K562 (cell line): ENCODE measurements around the gene IGIP. TPM values are rescaled to one million over a fixed set of nuclear protein-coding genes. Genes with fewer than 3 reads are reported as not detected.

Experiments used
- ATAC-seq: fragments of 200-7000 bp; cut with Tn5 transposase; 3 replicates; pipeline ENCODE4 v1.9.1; 2020; ENCODE audit warnings: moderate library complexity
- BruUV-seq: library from RNA; stranded (reverse); fragments of 400-500 nt; replicated peaks from 2 replicates; lab custom pipeline; 2021; lab: Mats Ljungman, UMichigan
- CTCF ChIA-PET: fragments of 300-600 bp; formaldehyde crosslinking; extraction: SDS; loops from one replicate; lab custom pipeline; 2021; ENCODE audit warnings: low intra/inter-chr PET ratio; lab: Yijun Ruan, JAX
- POLR2A ChIA-PET: fragments of 300-600, 350-650 bp; sonication (Branson Sonifier 250); formaldehyde crosslinking; extraction: SDS; loops from one replicate; lab custom pipeline; 2021; ENCODE audit warnings: antibody characterized with exemption, inconsistent platforms; lab: Yijun Ruan, JAX
- DNase-seq, 4 experiments: peaks; one replicate each; pipeline versions ENCODE4 v3.0.0 to v3.0.0-alpha.2; 2011 to 2018; ENCODE audit warnings: low spot score in 3 of 4, mixed read lengths in 3 of 4; ENCODE audit errors: extremely low read depth in 1 of 4
- FAIRE-seq: peaks from 2 replicates; lab custom pipeline; 2011; peaks lifted over from hg19 to GRCh38; lab: Jason Lieb, UNC
- H2AFZ ChIP-seq: 2 replicates; pipeline ENCODE4 v1.6.0; 2011; ENCODE audit warnings: low read depth, low read length, control low read depth, inconsistent platforms
- H3K27ac ChIP-seq: fragments of 200-600 bp; 3 replicates; pipeline ENCODE4 v1.8.0; 2011; ENCODE audit warnings: low read depth, mild to moderate bottlenecking, control low read depth, inconsistent platforms, low read length, moderate library complexity, mixed read lengths; ENCODE audit errors: extremely low read depth
- H3K27me3 ChIP-seq, 2 experiments: fragments of 300-600 bp in 1 of 2; 2 replicates in 1 of 2; 3 replicates in 1 of 2; pipeline versions ENCODE4 v1.6.0 to v1.8.0; 2011; ENCODE audit warnings: inconsistent platforms in 2 of 2, low read length in 2 of 2, mild to moderate bottlenecking in 1 of 2, mixed read lengths in 1 of 2, moderate library complexity in 1 of 2; ENCODE audit not compliant: control insufficient read depth in 2 of 2, insufficient read depth in 2 of 2
- H3K36me3 ChIP-seq: fragments of 300-600 bp; 3 replicates; pipeline ENCODE4 v1.8.0; 2011; ENCODE audit warnings: mild to moderate bottlenecking, low read length, inconsistent platforms; ENCODE audit not compliant: control insufficient read depth, insufficient read depth
- H3K4me1 ChIP-seq, 2 experiments: fragments of 200-600 bp in 1 of 2; replicated peaks in 1 of 2; 2 replicates in 1 of 2; 3 replicates in 1 of 2; pipeline versions ENCODE4 v1.5.1 to v1.8.0; 2011; ENCODE audit warnings: inconsistent platforms in 2 of 2, low read length in 2 of 2, mild to moderate bottlenecking in 1 of 2, mixed read lengths in 1 of 2, moderate library complexity in 1 of 2; ENCODE audit not compliant: control insufficient read depth in 2 of 2, insufficient read depth in 2 of 2
- H3K4me2 ChIP-seq: 2 replicates; pipeline ENCODE4 v1.6.1; 2011; ENCODE audit warnings: low read length, control low read depth, inconsistent platforms, mixed read lengths; ENCODE audit not compliant: insufficient read depth
- H3K4me3 ChIP-seq: fragments of 200-600 bp; sonication (generic), shearing (Covaris generic); 2 replicates; pipeline ENCODE4 v1.5.1; 2016; ENCODE audit warnings: control low read depth, inconsistent platforms
- H3K79me2 ChIP-seq: fragments of 200-600 bp; 3 replicates; pipeline ENCODE4 v1.8.0; 2011; ENCODE audit warnings: low read length, inconsistent platforms; ENCODE audit not compliant: control insufficient read depth, insufficient read depth
- H3K9ac ChIP-seq, 2 experiments: 2 replicates each; pipeline versions ENCODE4 v1.6.0 to v1.6.1; 2011; ENCODE audit warnings: low read depth in 2 of 2, low read length in 2 of 2, control low read depth in 1 of 2, inconsistent platforms in 1 of 2, mild to moderate bottlenecking in 1 of 2, mixed read lengths in 1 of 2; ENCODE audit not compliant: insufficient read depth in 1 of 2
- H3K9me1 ChIP-seq: one replicate; pipeline ENCODE4 v1.6.0; 2011; ENCODE audit warnings: inconsistent platforms, mild to moderate bottlenecking, low read length, moderate library complexity; ENCODE audit not compliant: control insufficient read depth, insufficient read depth
- H3K9me3 ChIP-seq: replicated peaks from 2 replicates; pipeline ENCODE4 v1.5.1; 2011; ENCODE audit warnings: low read depth, low read length, inconsistent platforms; ENCODE audit not compliant: control insufficient read depth, insufficient read depth
- H4K20me1 ChIP-seq: replicated peaks from 2 replicates; pipeline ENCODE4 v1.6.1; 2011; ENCODE audit warnings: low read length, inconsistent platforms, mixed read lengths; ENCODE audit not compliant: control insufficient read depth, insufficient read depth
- HMGN3 ChIP-seq: IDR thresholded peaks from 2 replicates; pipeline ENCODE4 v1.6.1; 2011; ENCODE audit warnings: borderline replicate concordance, low read depth, mild to moderate bottlenecking, mixed read lengths, low read length; ENCODE audit not compliant: insufficient read length; ENCODE audit errors: extremely low read depth
- KDM2B ChIP-seq: fragments of 250-450 bp; sonication (Bioruptor Pico); IDR thresholded peaks from 2 replicates; pipeline ENCODE4 v1.8.0; 2021; ENCODE audit warnings: mild to moderate bottlenecking, moderate library complexity
- MCM2 ChIP-seq: fragments of 450-650 bp; IDR thresholded peaks from 2 replicates; pipeline ENCODE4 v1.6.1; 2017; ENCODE audit warnings: low read depth, mild to moderate bottlenecking
- MYBL2 ChIP-seq, 2 experiments: fragments of 450-650 bp in 1 of 2; sonication (generic) in 1 of 2; formaldehyde crosslinking in 1 of 2; IDR thresholded peaks; 2 replicates each; pipeline versions ENCODE4 v1.6.1 to v1.8.1; 2017 to 2022; ENCODE audit warnings: borderline replicate concordance in 1 of 2, inconsistent platforms in 1 of 2, low read depth in 1 of 2, mild to moderate bottlenecking in 1 of 2, missing genetic modification reagents in 1 of 2, moderate library complexity in 1 of 2
- SFPQ ChIP-seq: fragments of 200-400 bp; formaldehyde crosslinking; IDR thresholded peaks from 2 replicates; pipeline ENCODE4 v1.6.1; 2017; ENCODE audit warnings: mild to moderate bottlenecking, low read depth, low read length, moderate library complexity
- SMAD3 ChIP-seq: fragments of 450-650 bp; formaldehyde crosslinking; conservative IDR thresholded peaks from 2 replicates; pipeline ENCODE4 v1.4.0; 2020; ENCODE audit warnings: mild to moderate bottlenecking
- ZNF311 ChIP-seq: fragments of 250-450 bp; sonication (Bioruptor Pico); IDR thresholded peaks from 2 replicates; pipeline ENCODE4 v1.4.0; 2020; ENCODE audit warnings: mild to moderate bottlenecking, moderate library complexity
- WGBS: fragments of 100-300 bp; shearing (Covaris generic); methylation state at CpG from one replicate; pipeline ENCODE4 v1.1.6; 2016; ENCODE audit warnings: low coverage, mixed read lengths; ENCODE audit not compliant: insufficient coverage; ENCODE audit errors: missing lambda C conversion rate; 5-methylcytosine and 5-hydroxymethylcytosine counted together
- in situ Hi-C: fragments of 300-500 bp; cut with MboI; formaldehyde crosslinking; loops from 4 replicates; pipeline ENCODE4 v1.15.0; 2018; ENCODE audit warnings: inconsistent platforms, mixed read lengths
- intact Hi-C: fragments of 100-400 bp; cut with micrococcal nuclease; formaldehyde crosslinking; loops from 2 replicates; pipeline ENCODE4 v1.14.2; 2022
- polyA plus RNA-seq, 8 experiments: library from polyadenylated mRNA; depleted of rRNA in 4 of 8; stranded (reverse) in 5 of 8; unstranded in 3 of 8; fragments of >200 nt; fragmentation: Nextera tagmentation in 2 of 8; fragmentation: Illumina TruSeq in 1 of 8; extraction: Ambion mirVana in 2 of 8; extraction: Trizol in 1 of 8; gene quantifications; 2 replicates each; pipeline versions ENCODE4 v1.2.1 to v1.2.3, GENCODE V29; 2011 to 2014; ENCODE audit warnings: inconsistent platforms in 1 of 8, missing spikeins in 1 of 8
- total RNA-seq, 7 experiments: library from RNA; depleted of rRNA in 6 of 7; stranded (reverse); fragments of >200 nt in 6 of 7; fragmentation: Illumina TruSeq in 2 of 7; extraction: Trizol in 2 of 7; gene quantifications; 2 replicates each; pipeline versions ENCODE4 v1.2.1 to v1.2.3, GENCODE V29; 2011 to 2021; ENCODE audit warnings: low replicate concordance in 1 of 7
- TF ChIP-seq, protein P1 (sequence below): fragments of 250-450 bp; sonication (Bioruptor Pico); IDR thresholded peaks from 2 replicates; pipeline ENCODE4 v1.5.1; 2021; ENCODE audit warnings: mild to moderate bottlenecking
- TF ChIP-seq, protein P2 (sequence below), 2 experiments: fragments of 450-650 bp in 1 of 2; sonication (generic) in 1 of 2; formaldehyde crosslinking; conservative IDR thresholded peaks; 2 replicates each; pipeline versions ENCODE4 v1.4.0 to v1.8.1; 2020 to 2022; ENCODE audit warnings: mild to moderate bottlenecking in 1 of 2, missing genetic modification reagents in 1 of 2

Gene IGIP
- total and polyA plus RNA-seq, 9 of the 15 experiments (the other 6 are each of a cell fraction or from before 2014, with no cell fraction given), result 0.52 to 1.6 (median 1.2) TPM

- H4K20me1 ChIP-seq, result peaks cover 28% of the 10 kb centered on the region
- H3K4me1 ChIP-seq, result peaks cover 2 to 12% of the 10 kb centered on the region in 2 experiments; a peak in 3 of 5 replicates
- H3K9ac ChIP-seq, result no peak overlapping the region
- no peak for TF ChIP-seq KDM2B (CRISPR knock-in tag)
- TF ChIP-seq SMAD3, result no peak
- TF ChIP-seq ZNF311, result no peak
- TF ChIP-seq SFPQ, result no peak
- TF ChIP-seq, protein P1, sequence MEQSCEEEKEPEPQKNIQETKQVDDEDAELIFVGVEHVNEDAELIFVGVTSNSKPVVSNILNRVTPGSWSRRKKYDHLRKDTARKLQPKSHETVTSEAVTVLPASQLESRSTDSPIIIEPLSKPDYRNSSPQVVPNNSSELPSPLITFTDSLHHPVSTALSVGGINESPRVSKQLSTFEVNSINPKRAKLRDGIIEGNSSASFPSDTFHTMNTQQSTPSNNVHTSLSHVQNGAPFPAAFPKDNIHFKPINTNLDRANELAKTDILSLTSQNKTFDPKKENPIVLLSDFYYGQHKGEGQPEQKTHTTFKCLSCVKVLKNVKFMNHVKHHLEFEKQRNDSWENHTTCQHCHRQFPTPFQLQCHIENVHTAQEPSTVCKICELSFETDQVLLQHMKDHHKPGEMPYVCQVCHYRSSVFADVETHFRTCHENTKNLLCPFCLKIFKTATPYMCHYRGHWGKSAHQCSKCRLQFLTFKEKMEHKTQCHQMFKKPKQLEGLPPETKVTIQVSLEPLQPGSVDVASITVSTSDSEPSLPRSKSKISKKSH (CRISPR knock-in tag), result no peak
- TF ChIP-seq HMGN3, result no peak
- TF ChIP-seq MCM2, result no peak
- TF ChIP-seq, protein P2, sequence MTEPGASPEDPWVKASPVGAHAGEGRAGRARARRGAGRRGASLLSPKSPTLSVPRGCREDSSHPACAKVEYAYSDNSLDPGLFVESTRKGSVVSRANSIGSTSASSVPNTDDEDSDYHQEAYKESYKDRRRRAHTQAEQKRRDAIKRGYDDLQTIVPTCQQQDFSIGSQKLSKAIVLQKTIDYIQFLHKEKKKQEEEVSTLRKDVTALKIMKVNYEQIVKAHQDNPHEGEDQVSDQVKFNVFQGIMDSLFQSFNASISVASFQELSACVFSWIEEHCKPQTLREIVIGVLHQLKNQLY (CRISPR knock-in tag; conservative IDR thresholded peaks at IDR 0.05), result no peak
- TF ChIP-seq MYBL2 (IDR thresholded peaks at IDR 0.05; ENCODE audit: low read depth), result no peak
- no peak for TF ChIP-seq MYBL2 (CRISPR knock-in tag; IDR thresholded peaks at IDR 0.05; ENCODE audit: borderline replicate concordance)
- no peaks in the 10 kb centered on the region for H3K9me3 ChIP-seq
- no TSS peak for BruUV-seq
- no peak overlapping the region for H3K27ac ChIP-seq
- intact Hi-C loops, result no loop called here
- H3K4me2 ChIP-seq, result peak overlapping the region; percentile 40; the same call in 1 of the 2 replicates
- ChIA-PET CTCF (interaction anchor here (0.6 to 6.7 kb wide), 4 partner anchors 12 to 202 kb away, joined by 4 to 59 read pairs (median 4); no protein-coding TSS in a partner anchor), POLR2A (interaction anchor here (0.6 to 2.0 kb wide), 2 partner anchors 8 to 757 kb away, joined by 3 to 4 read pairs; no protein-coding TSS in a partner anchor)
- WGBS, result 45% methylated on average over 3 of the region's 3 CpGs
- no peaks in the 10 kb centered on the region for H3K79me2 ChIP-seq
- H2AFZ ChIP-seq, result no peak overlapping the region
- DNase-seq (no peak), FAIRE-seq (no peak), ATAC-seq (no peak)
- peaks cover 0 to 23% of the 10 kb centered on the region in 2 experiments; a peak in 2 of 5 replicates for H3K27me3 ChIP-seq
- no peak overlapping the region for H3K4me3 ChIP-seq
- H3K36me3 ChIP-seq, result no peaks in the 10 kb centered on the region
- in situ Hi-C loops, result no loop called here
- H3K9me1 ChIP-seq, result no peaks in the 10 kb centered on the region
These were observed 19.5 kb downstream of the IGIP start for GRCh38 chr5:140145256-140145655.
